Neural cell (in vitro differentiated cells): ENCODE results near the gene MBD6.

Experiments
- CTCF ChIP-seq: fragments of 450-650 bp; IDR thresholded peaks from 2 replicates; pipeline ENCODE4 v1.5.1; 2014; ENCODE audit warnings: antibody characterized with exemption, mild to moderate bottlenecking, moderate library complexity; ENCODE audit not compliant: poor library complexity, severe bottlenecking
- EP300 ChIP-seq: fragments of 450-650 bp; conservative IDR thresholded peaks from 2 replicates; pipeline ENCODE4 v1.6.1; 2014; ENCODE audit warnings: antibody characterized with exemption, mild to moderate bottlenecking, moderate library complexity; ENCODE audit not compliant: poor library complexity, severe bottlenecking
- EZH2 ChIP-seq: fragments of 200-600, 300-800 bp; shearing (Covaris generic), sonication (generic); IDR thresholded peaks from 2 replicates; pipeline ENCODE4 v1.6.1; 2014; ENCODE audit warnings: antibody characterized with exemption, low read length, borderline replicate concordance, mild to moderate bottlenecking; ENCODE audit not compliant: insufficient read depth, poor library complexity, severe bottlenecking
- POLR2AphosphoS5 ChIP-seq: IDR thresholded peaks from 2 replicates; pipeline ENCODE4 v1.6.1; 2012
- REST ChIP-seq: IDR thresholded peaks from 2 replicates; pipeline ENCODE4 v1.6.1; 2012; ENCODE audit warnings: borderline replicate concordance
- SMC3 ChIP-seq: fragments of 450-650 bp; conservative IDR thresholded peaks from 2 replicates; pipeline ENCODE4 v1.6.1; 2014; ENCODE audit warnings: antibody characterized with exemption, mild to moderate bottlenecking, moderate library complexity; ENCODE audit not compliant: poor library complexity
- TAF1 ChIP-seq: IDR thresholded peaks from 2 replicates; pipeline ENCODE4 v1.6.1; 2012; ENCODE audit warnings: low read depth

GRCh38 chr12:57534250-57534649, 11.6 kb downstream of the MBD6 start:
- TF ChIP-seq POLR2AphosphoS5, result no peak
- TF ChIP-seq CTCF, result no peak
- no peak for TF ChIP-seq SMC3
- no peak for TF ChIP-seq EP300
- no peak for TF ChIP-seq REST
- no peak for TF ChIP-seq EZH2
- no peak for TF ChIP-seq TAF1
